Measurements from ENCODE around the gene CDKL1.

- TF ChIP-seq CTCF (IDR thresholded peaks at IDR 0.05) (no peak), PRRX2 (CRISPR knock-in tag; IDR thresholded peaks at IDR 0.05) (no peak), FOXP4 (CRISPR knock-in tag; IDR thresholded peaks at IDR 0.05) (no peak), IRF1 (CRISPR knock-in tag; IDR thresholded peaks at IDR 0.05) (no peak), CBFB (CRISPR knock-in tag; IDR thresholded peaks at IDR 0.05; ENCODE audit: low read depth) (no peak), KAT7 (CRISPR knock-in tag; IDR thresholded peaks at IDR 0.05; ENCODE audit: borderline replicate concordance) (no peak), ATF3 (CRISPR knock-in tag; conservative IDR thresholded peaks at IDR 0.05) (no peak), ZNF317 (CRISPR knock-in tag; IDR thresholded peaks at IDR 0.05; ENCODE audit: borderline replicate concordance, low read depth) (no peak), AFF4 (CRISPR knock-in tag; IDR thresholded peaks at IDR 0.05; ENCODE audit: borderline replicate concordance) (no peak), NR3C1 (CRISPR knock-in tag; conservative IDR thresholded peaks at IDR 0.05; ENCODE audit: low read depth) (no peak)
Measured at GRCh38 chr14:50352584-50352983, 44.1 kb downstream of the CDKL1 start.

Data from WTC11 (cell line).